Stomach (tissue), 4 donors: ENCODE results near the gene ABT1.

Experiments
- CTCF ChIP-seq, 7 experiments: fragments of 450-650 bp in 4 of 7; fragments of 200-600 bp in 3 of 7; sonication (generic) in 3 of 7; IDR thresholded peaks; one replicate each; pipeline ENCODE4 v1.5.1; 2016 to 2019; ENCODE audit warnings: antibody characterized with exemption in 7 of 7, control low read depth in 2 of 7, mild to moderate bottlenecking in 1 of 7
- EP300 ChIP-seq: sonication (generic); formaldehyde crosslinking; IDR thresholded peaks from one replicate; pipeline ENCODE4 v1.6.1; 2017; ENCODE audit warnings: antibody characterized with exemption
- POLR2A ChIP-seq, 4 donors: fragments of 450-650 bp; IDR thresholded peaks; one replicate each; pipeline ENCODE4 v1.6.1; 2016; ENCODE audit warnings: antibody characterized with exemption in 4 of 4, control low read depth in 2 of 4, mild to moderate bottlenecking in 1 of 4, moderate library complexity in 1 of 4
- POLR2AphosphoS5 ChIP-seq, 3 donors: sonication (generic); formaldehyde crosslinking; IDR thresholded peaks; one replicate each; pipeline ENCODE4 v1.6.1; 2016; ENCODE audit warnings: antibody characterized with exemption in 3 of 3

DNA sequence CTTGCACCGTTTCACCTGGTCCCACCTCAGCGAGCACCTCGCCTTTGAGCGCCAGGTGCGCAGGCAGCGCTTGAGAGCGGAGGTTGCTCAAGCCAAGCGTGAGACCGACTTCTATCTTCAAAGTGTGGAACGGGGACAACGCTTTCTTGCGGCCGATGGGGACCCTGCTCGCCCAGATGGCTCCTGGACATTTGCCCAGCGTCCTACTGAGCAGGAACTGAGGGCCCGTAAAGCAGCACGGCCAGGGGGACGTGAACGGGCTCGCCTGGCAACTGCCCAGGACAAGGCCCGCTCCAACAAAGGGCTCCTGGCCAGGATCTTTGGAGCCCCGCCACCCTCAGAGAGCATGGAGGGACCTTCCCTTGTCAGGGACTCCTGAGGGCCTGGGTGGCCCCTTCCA, 1.5 kb downstream of the ABT1 start:
- no peak for TF ChIP-seq POLR2A (IDR thresholded peaks at IDR 0.05)
- no peak for TF ChIP-seq CTCF (IDR thresholded peaks at IDR 0.05)
- no peak for TF ChIP-seq EP300
- no peak for TF ChIP-seq POLR2AphosphoS5 (IDR thresholded peaks at IDR 0.05)
